ENCODE results near the gene PALM.

Gene PALM

GRCh38 chr19:704447-704741, 4.3 kb upstream of the PALM start:
- WGBS (ENCODE audit: insufficient coverage): 8% methylated on average over 6 of the region's 14 CpGs
- Histone ChIP-seq H3K4me1 (ENCODE audit: control extremely low read depth in 1 of 4, control insufficient read depth in 4 of 4, insufficient read depth in 4 of 4, low read length in 3 of 4) (peaks cover 0 to 39% (median 35%) of the 10 kb centered on the region in 4 experiments), H3K9me3 (ENCODE audit: control extremely low read depth in 1 of 5, control insufficient read depth in 4 of 5, insufficient read depth in 2 of 5, low read depth in 1 of 5, low read length in 4 of 5) (peaks cover 0 to 2% (median 0%) of the 10 kb centered on the region in 5 experiments), H3K36me3 (ENCODE audit: control insufficient read depth in 4 of 4, insufficient read depth in 4 of 4, low read length in 3 of 4) (no peaks in the 10 kb centered on the region), H3K27ac (ENCODE audit: insufficient read depth in 1 of 2, low read depth in 1 of 2, low read length in 2 of 2, poor library complexity in 1 of 2, severe bottlenecking in 2 of 2) (no peak overlapping the region), H3K4me3 (ENCODE audit: control insufficient read depth in 1 of 7, extremely low read depth in 1 of 7, insufficient read depth in 4 of 7, low read depth in 2 of 7, low read length in 6 of 7) (peak overlapping the region in 5 of 7 experiments; percentile 38 to 71 (median 60)), H3K27me3 (replicated peaks in 2 of 5; ENCODE audit: control insufficient read depth in 4 of 5, insufficient read depth in 5 of 5, low read length in 4 of 5) (no peaks in the 10 kb centered on the region)
- no peak for DNase-seq
- ChIA-PET CTCF (interaction anchor here (0.9 to 2.2 kb wide), 10 partner anchors 13 to 34 kb away, joined by 3 to 13 read pairs (median 6); no protein-coding TSS in a partner anchor), POLR2A (interaction anchor here (0.7 to 2.7 kb wide), 7 partner anchors 9 to 132 kb away, joined by 3 to 20 read pairs (median 3); partner anchors contain the start of genes BSG and PRSS57)

- H3K36me3 ChIP-seq (ENCODE audit: control insufficient read depth in 4 of 4, insufficient read depth in 4 of 4, low read length in 3 of 4): no peaks in the 10 kb centered on the region
- peak overlapping the region; percentile 43 to 74 (median 67) for H3K4me3 ChIP-seq (ENCODE audit: control insufficient read depth in 1 of 7, extremely low read depth in 1 of 7, insufficient read depth in 4 of 7, low read depth in 2 of 7, low read length in 6 of 7)
- peaks cover 0 to 22% (median 22%) of the 10 kb centered on the region in 4 experiments for H3K4me1 ChIP-seq (ENCODE audit: control extremely low read depth in 1 of 4, control insufficient read depth in 4 of 4, insufficient read depth in 4 of 4, low read length in 3 of 4)
- POLR2A ChIA-PET: no interaction called here
- DNase-seq: no peak
- 4% methylated on average over 55 of the region's 78 CpGs for WGBS (ENCODE audit: insufficient coverage)
- CTCF ChIA-PET: interaction anchor here (0.7 to 1.7 kb wide), 5 partner anchors 9 to 33 kb away, joined by 3 to 6 read pairs (median 3); no protein-coding TSS in a partner anchor
- H3K27ac ChIP-seq (ENCODE audit: insufficient read depth in 1 of 2, low read depth in 1 of 2, low read length in 2 of 2, poor library complexity in 1 of 2, severe bottlenecking in 2 of 2): no peak overlapping the region
- no peaks in the 10 kb centered on the region for H3K27me3 ChIP-seq (replicated peaks in 2 of 5; ENCODE audit: control insufficient read depth in 4 of 5, insufficient read depth in 5 of 5, low read length in 4 of 5)
- peaks cover 0 to 2% (median 0%) of the 10 kb centered on the region in 5 experiments for H3K9me3 ChIP-seq (ENCODE audit: control extremely low read depth in 1 of 5, control insufficient read depth in 4 of 5, insufficient read depth in 2 of 5, low read depth in 1 of 5, low read length in 4 of 5)
Measured at GRCh38 chr19:709196-709964, 645 bp downstream of the PALM start.

- peaks cover 0 to 18% (median 17%) of the 10 kb centered on the region in 4 experiments for H3K4me1 ChIP-seq (ENCODE audit: control extremely low read depth in 1 of 4, control insufficient read depth in 4 of 4, insufficient read depth in 4 of 4, low read length in 3 of 4)
- no peak overlapping the region for H3K27ac ChIP-seq (ENCODE audit: insufficient read depth in 1 of 2, low read depth in 1 of 2, low read length in 2 of 2, poor library complexity in 1 of 2, severe bottlenecking in 2 of 2)
- peaks cover 0 to 2% (median 0%) of the 10 kb centered on the region in 5 experiments for H3K9me3 ChIP-seq (ENCODE audit: control extremely low read depth in 1 of 5, control insufficient read depth in 4 of 5, insufficient read depth in 2 of 5, low read depth in 1 of 5, low read length in 4 of 5)
- H3K27me3 ChIP-seq (replicated peaks in 2 of 5; ENCODE audit: control insufficient read depth in 4 of 5, insufficient read depth in 5 of 5, low read length in 4 of 5): no peaks in the 10 kb centered on the region
- H3K4me3 ChIP-seq (ENCODE audit: control insufficient read depth in 1 of 7, extremely low read depth in 1 of 7, insufficient read depth in 4 of 7, low read depth in 2 of 7, low read length in 6 of 7): peak overlapping the region in 5 of 7 experiments; percentile 61 to 74 (median 68)
- H3K36me3 ChIP-seq (ENCODE audit: control insufficient read depth in 4 of 4, insufficient read depth in 4 of 4, low read length in 3 of 4): no peaks in the 10 kb centered on the region
- ChIA-PET CTCF (interaction anchor here (0.7 to 1.7 kb wide), 3 partner anchors 8 to 32 kb away, joined by 3 to 4 read pairs (median 3); no protein-coding TSS in a partner anchor), POLR2A (no interaction called here)
- no peak for DNase-seq
- 34% methylated on average over 19 of the region's 27 CpGs for WGBS (ENCODE audit: insufficient coverage)
Measured at GRCh38 chr19:709965-710571, 1.3 kb downstream of the PALM start.

GRCh38 chr19:710767-711166, 2.0 kb downstream of the PALM start:
- DNase-seq: no peak
- H3K27me3 ChIP-seq (replicated peaks in 2 of 5; ENCODE audit: control insufficient read depth in 4 of 5, insufficient read depth in 5 of 5, low read length in 4 of 5): no peaks in the 10 kb centered on the region
- H3K27ac ChIP-seq (ENCODE audit: insufficient read depth in 1 of 2, low read depth in 1 of 2, low read length in 2 of 2, poor library complexity in 1 of 2, severe bottlenecking in 2 of 2): no peak overlapping the region
- H3K4me1 ChIP-seq (ENCODE audit: control extremely low read depth in 1 of 4, control insufficient read depth in 4 of 4, insufficient read depth in 4 of 4, low read length in 3 of 4): peaks cover 0 to 18% (median 17%) of the 10 kb centered on the region in 4 experiments
- CTCF ChIA-PET: no interaction called here
- H3K36me3 ChIP-seq (ENCODE audit: control insufficient read depth in 4 of 4, insufficient read depth in 4 of 4, low read length in 3 of 4): no peaks in the 10 kb centered on the region
- peaks cover 0 to 8% (median 6%) of the 10 kb centered on the region in 5 experiments for H3K9me3 ChIP-seq (ENCODE audit: control extremely low read depth in 1 of 5, control insufficient read depth in 4 of 5, insufficient read depth in 2 of 5, low read depth in 1 of 5, low read length in 4 of 5)
- 96% methylated on average over 19 of the region's 21 CpGs for WGBS (ENCODE audit: insufficient coverage)
- POLR2A ChIA-PET: no interaction called here
- H3K4me3 ChIP-seq (ENCODE audit: control insufficient read depth in 1 of 7, extremely low read depth in 1 of 7, insufficient read depth in 4 of 7, low read depth in 2 of 7, low read length in 6 of 7): no peak overlapping the region

GRCh38 chr19:711254-711653, 2.5 kb downstream of the PALM start:
- Histone ChIP-seq H3K4me1 (ENCODE audit: control extremely low read depth in 1 of 4, control insufficient read depth in 4 of 4, insufficient read depth in 4 of 4, low read length in 3 of 4) (peaks cover 0 to 18% (median 17%) of the 10 kb centered on the region in 4 experiments), H3K27ac (ENCODE audit: insufficient read depth in 1 of 2, low read depth in 1 of 2, low read length in 2 of 2, poor library complexity in 1 of 2, severe bottlenecking in 2 of 2) (no peak overlapping the region), H3K36me3 (ENCODE audit: control insufficient read depth in 4 of 4, insufficient read depth in 4 of 4, low read length in 3 of 4) (no peaks in the 10 kb centered on the region), H3K27me3 (replicated peaks in 2 of 5; ENCODE audit: control insufficient read depth in 4 of 5, insufficient read depth in 5 of 5, low read length in 4 of 5) (no peaks in the 10 kb centered on the region), H3K9me3 (ENCODE audit: control extremely low read depth in 1 of 5, control insufficient read depth in 4 of 5, insufficient read depth in 2 of 5, low read depth in 1 of 5, low read length in 4 of 5) (peaks cover 0 to 9% (median 7%) of the 10 kb centered on the region in 5 experiments), H3K4me3 (ENCODE audit: control insufficient read depth in 1 of 7, extremely low read depth in 1 of 7, insufficient read depth in 4 of 7, low read depth in 2 of 7, low read length in 6 of 7) (no peak overlapping the region)
- 95% methylated on average over 7 of the region's 8 CpGs for WGBS (ENCODE audit: insufficient coverage)
- ChIA-PET CTCF (no interaction called here), POLR2A (no interaction called here)
- no peak for DNase-seq

- POLR2A ChIA-PET: interaction anchor here (1.3 kb wide), 1 partner anchor 11 kb away, joined by 3 read pairs; no protein-coding TSS in a partner anchor
- peaks cover 0 to 15% (median 8%) of the 10 kb centered on the region in 4 experiments for H3K4me1 ChIP-seq (ENCODE audit: control extremely low read depth in 1 of 4, control insufficient read depth in 4 of 4, insufficient read depth in 4 of 4, low read length in 3 of 4)
- H3K27me3 ChIP-seq (replicated peaks in 2 of 5; ENCODE audit: control insufficient read depth in 4 of 5, insufficient read depth in 5 of 5, low read length in 4 of 5): peaks cover 0 to 10% (median 0%) of the 10 kb centered on the region in 5 experiments
Measured at GRCh38 chr19:715347-715746, 6.6 kb downstream of the PALM start.

More at GRCh38 chr19:715347-715746, 6.6 kb downstream of the PALM start:
- Histone ChIP-seq H3K9me3 (ENCODE audit: control extremely low read depth in 1 of 5, control insufficient read depth in 4 of 5, insufficient read depth in 2 of 5, low read depth in 1 of 5, low read length in 4 of 5) (peaks cover 0 to 9% (median 5%) of the 10 kb centered on the region in 5 experiments), H3K27ac (ENCODE audit: insufficient read depth in 1 of 2, low read depth in 1 of 2, low read length in 2 of 2, poor library complexity in 1 of 2, severe bottlenecking in 2 of 2) (no peak overlapping the region), H3K4me3 (ENCODE audit: control insufficient read depth in 1 of 7, extremely low read depth in 1 of 7, insufficient read depth in 4 of 7, low read depth in 2 of 7, low read length in 6 of 7) (no peak overlapping the region), H3K36me3 (ENCODE audit: control insufficient read depth in 4 of 4, insufficient read depth in 4 of 4, low read length in 3 of 4) (no peaks in the 10 kb centered on the region)
- DNase-seq: no peak
- CTCF ChIA-PET: interaction anchor here (0.8 to 1.0 kb wide), 2 partner anchors 8 to 19 kb away, joined by 3 to 4 read pairs; no protein-coding TSS in a partner anchor
- 98% methylated on average over 3 of the region's 3 CpGs for whole genome bisulfite sequencing (ENCODE audit: insufficient coverage)
